Neuron (in vitro differentiated cells): ENCODE data around the gene KIF20B.

ENCODE experiments used
- H2AFZ ChIP-seq: one replicate; pipeline ENCODE4 v1.6.1; 2013; ENCODE audit warnings: low read depth, mild to moderate bottlenecking, inconsistent platforms, low read length, moderate library complexity
- H3K27me3 ChIP-seq: one replicate; pipeline ENCODE4 v1.6.1; 2013; ENCODE audit warnings: low read length; ENCODE audit not compliant: insufficient read depth
- H3K36me3 ChIP-seq: one replicate; pipeline ENCODE4 v1.6.1; 2013; ENCODE audit warnings: low read length; ENCODE audit not compliant: insufficient read depth
- H3K4me1 ChIP-seq: one replicate; pipeline ENCODE4 v1.6.1; 2013; ENCODE audit warnings: low read length; ENCODE audit not compliant: insufficient read depth
- H3K4me3 ChIP-seq: 2 replicates; pipeline ENCODE4 v1.5.1; 2013; ENCODE audit warnings: mild to moderate bottlenecking, low read length, moderate library complexity
- H3K9me3 ChIP-seq: one replicate; pipeline ENCODE4 v1.6.1; 2013; ENCODE audit warnings: low read length

The KIF20B gene, protein sequence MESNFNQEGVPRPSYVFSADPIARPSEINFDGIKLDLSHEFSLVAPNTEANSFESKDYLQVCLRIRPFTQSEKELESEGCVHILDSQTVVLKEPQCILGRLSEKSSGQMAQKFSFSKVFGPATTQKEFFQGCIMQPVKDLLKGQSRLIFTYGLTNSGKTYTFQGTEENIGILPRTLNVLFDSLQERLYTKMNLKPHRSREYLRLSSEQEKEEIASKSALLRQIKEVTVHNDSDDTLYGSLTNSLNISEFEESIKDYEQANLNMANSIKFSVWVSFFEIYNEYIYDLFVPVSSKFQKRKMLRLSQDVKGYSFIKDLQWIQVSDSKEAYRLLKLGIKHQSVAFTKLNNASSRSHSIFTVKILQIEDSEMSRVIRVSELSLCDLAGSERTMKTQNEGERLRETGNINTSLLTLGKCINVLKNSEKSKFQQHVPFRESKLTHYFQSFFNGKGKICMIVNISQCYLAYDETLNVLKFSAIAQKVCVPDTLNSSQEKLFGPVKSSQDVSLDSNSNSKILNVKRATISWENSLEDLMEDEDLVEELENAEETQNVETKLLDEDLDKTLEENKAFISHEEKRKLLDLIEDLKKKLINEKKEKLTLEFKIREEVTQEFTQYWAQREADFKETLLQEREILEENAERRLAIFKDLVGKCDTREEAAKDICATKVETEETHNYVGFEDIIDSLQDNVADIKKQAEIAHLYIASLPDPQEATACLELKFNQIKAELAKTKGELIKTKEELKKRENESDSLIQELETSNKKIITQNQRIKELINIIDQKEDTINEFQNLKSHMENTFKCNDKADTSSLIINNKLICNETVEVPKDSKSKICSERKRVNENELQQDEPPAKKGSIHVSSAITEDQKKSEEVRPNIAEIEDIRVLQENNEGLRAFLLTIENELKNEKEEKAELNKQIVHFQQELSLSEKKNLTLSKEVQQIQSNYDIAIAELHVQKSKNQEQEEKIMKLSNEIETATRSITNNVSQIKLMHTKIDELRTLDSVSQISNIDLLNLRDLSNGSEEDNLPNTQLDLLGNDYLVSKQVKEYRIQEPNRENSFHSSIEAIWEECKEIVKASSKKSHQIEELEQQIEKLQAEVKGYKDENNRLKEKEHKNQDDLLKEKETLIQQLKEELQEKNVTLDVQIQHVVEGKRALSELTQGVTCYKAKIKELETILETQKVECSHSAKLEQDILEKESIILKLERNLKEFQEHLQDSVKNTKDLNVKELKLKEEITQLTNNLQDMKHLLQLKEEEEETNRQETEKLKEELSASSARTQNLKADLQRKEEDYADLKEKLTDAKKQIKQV (N-terminal part only)

DNA sequence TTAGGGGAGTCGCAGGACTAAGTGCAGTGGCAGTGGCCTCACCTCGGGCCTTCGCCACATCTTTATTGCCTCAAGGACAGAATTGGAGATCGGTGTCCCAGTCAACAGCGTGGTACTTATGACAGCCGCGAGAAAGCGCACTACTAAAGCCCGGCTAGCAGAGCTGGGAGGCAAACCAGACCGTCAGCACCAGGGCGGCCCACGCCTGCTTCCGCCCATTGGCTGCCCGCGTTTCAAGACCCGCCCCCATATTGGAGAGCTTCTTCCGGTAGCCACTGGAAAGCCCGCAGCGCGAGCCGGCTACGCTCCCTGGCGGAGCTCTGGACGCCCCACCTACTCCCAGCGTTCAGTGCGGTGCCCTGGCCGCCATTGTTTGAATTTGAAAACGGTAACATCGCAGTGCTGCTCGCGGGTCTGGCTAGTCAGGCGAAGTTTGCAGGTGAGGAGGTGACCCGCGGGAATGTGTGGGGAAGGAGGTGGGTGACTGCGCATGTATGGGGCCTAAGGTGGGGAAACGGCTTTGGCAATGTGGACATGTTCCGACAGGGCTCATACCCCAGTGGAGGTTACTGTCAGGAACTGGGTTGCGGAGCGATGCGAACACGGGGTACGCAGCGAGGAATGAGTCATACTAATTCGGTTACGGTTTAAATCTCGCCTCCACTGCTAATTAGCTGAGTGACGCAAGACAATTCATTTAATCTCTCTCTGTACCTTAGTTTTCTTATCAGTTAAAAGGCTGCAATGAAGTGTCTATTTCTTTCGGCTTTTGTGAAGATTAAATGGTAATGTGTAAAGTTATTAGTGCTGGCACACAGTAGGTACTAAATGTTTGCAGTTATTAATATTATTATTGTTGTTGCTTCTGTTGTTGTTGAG, at the start of gene KIF20B:
KIF20B (plus strand) TSS at position 349 of the 879 bp plus-strand sequence. CDS start 3,705 bp downstream, outside the sequence.
- no peaks in the 10 kb centered on the region for H3K27me3 ChIP-seq
- peak within 1 kb of the TSS; percentile 61 for H3K4me3 ChIP-seq
- H3K9me3 ChIP-seq, result no peaks in the 10 kb centered on the region
- peaks cover 13% of the 10 kb centered on the region for H3K4me1 ChIP-seq
- H3K36me3 ChIP-seq, result no peaks in the 10 kb centered on the region
- peak within 1 kb of the TSS; percentile 57 for H2AFZ ChIP-seq

DNA sequence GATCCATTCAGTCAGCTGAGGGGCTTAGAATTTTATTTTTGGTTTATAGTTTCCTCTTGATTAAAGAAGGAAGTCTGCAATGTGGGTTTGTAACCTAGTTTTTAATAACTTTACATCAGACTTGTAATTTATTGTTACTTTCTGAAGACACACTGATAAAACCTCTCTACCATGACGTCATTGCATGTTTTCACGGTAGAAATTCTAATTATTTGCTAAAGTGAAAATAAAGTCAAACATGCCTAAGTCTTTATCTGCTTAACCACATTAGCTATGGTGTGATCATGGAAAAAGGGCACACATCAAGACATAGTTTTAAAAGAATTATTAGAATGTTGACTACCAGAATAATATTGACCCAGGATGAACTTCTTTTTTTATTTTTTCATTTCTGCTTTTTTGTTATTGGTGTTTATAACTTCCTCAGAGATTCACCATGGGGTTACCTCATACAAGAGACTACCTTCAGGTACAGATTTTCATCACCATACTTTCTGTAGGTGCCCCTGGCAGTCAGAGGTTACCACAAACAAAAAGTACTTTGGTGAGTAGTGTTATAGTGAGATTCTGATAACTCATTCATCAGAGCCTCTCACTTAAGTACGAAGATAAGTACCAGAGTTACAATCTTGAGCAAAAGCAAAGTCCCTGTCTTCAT, 49.3 kb upstream of the KIF20B start:
- no peak overlapping the region for H2AFZ ChIP-seq
- H3K4me1 ChIP-seq, result no peaks in the 10 kb centered on the region
- H3K36me3 ChIP-seq, result no peaks in the 10 kb centered on the region
- H3K9me3 ChIP-seq, result peaks cover 2% of the 10 kb centered on the region
- no peaks in the 10 kb centered on the region for H3K27me3 ChIP-seq
- no peak overlapping the region for H3K4me3 ChIP-seq

DNA sequence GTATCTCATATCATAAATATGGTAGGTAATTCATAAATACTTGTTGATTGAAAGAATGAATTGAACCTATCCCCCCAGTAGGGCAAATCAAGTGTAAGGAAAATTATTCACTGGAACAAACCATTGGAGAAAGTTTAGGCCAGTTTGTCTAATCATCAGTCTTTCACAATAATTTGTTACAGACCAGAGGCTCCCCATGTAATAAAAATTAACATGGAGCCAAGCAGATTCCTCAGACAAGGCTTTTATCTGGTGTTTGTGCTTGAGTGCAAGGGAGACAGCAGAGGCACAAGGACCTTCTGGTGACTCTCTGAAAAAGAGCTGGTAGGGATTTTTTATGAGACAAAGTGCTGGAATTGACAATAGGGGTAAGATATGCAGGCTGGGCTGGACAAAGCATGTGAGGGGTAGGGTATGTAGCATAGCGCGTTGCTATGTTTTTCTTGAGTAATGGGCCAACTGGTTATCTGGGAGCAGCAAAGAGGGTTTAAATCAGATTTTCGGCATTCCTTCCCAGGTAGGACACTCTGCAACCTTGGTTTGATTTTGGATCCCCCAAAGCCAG, 48.5 kb upstream of the KIF20B start:
- Histone ChIP-seq H3K36me3 (no peaks in the 10 kb centered on the region), H3K27me3 (no peaks in the 10 kb centered on the region), H3K4me3 (no peak overlapping the region), H3K4me1 (no peaks in the 10 kb centered on the region), H2AFZ (no peak overlapping the region), H3K9me3 (peaks cover 2% of the 10 kb centered on the region)

DNA sequence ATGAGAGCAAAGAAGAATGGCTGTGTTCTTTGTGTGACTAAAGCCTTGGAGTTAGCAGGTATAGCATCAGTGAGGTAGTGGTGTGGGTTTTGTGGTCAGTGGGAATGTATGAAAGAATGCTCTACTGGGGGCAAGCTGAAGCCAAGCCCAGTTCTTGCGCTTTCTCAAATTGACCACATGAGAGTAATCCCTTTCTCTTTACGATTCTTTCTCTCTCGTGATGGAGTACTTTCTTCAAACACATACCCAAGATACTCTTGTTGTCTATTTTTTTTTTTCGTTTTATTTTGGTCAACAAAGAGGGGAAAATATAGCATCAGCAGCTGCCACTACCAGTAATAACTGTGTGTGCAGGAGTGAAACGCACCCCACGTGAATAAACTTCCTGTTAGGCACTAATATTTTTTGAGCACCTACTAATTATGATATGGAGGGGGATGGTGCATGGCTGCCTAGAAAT, 48.0 kb upstream of the KIF20B start:
- Histone ChIP-seq H3K9me3 (peaks cover 2% of the 10 kb centered on the region), H3K4me1 (no peaks in the 10 kb centered on the region), H2AFZ (no peak overlapping the region), H3K4me3 (no peak overlapping the region), H3K27me3 (no peaks in the 10 kb centered on the region), H3K36me3 (no peaks in the 10 kb centered on the region)

DNA sequence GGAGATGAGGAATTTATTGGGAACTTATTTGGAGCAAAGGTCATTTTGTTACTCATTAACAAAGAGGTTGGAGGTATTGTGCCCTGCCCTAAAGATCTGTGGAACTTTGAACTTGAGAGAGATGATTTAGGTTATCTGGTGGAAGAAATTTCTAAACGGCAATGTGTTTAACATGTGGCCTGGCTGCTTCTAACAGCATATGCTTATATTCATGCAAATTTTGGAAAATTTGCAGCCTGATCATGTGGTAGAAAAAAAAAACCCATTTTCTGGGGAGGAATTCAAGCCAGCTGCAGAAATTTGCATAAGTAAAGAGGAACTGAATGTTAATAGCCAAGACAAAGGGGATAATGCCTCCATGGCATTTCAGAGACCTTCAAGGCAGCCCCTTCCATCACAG, 45.7 kb upstream of the KIF20B start:
- H3K9me3 ChIP-seq, result no peaks in the 10 kb centered on the region
- no peaks in the 10 kb centered on the region for H3K36me3 ChIP-seq

DNA sequence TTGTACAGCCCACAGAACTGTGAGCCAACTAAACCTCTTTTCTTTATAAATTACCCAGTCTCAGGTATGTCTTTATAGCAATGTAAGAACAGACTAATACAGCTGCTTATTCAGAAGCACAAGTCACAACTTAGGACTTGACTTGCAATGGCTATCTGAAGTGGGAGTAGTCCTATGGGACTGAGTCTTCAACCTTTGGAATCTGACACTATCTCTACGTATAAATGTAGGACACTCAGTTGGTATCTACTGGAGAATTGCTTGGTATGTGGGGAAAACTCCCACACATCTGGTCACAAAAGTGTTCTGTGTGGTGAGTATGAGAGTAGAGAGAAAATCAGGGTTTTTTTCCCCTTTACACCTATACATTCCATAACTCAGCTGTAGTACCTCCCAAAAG, 44.1 kb upstream of the KIF20B start:
- Histone ChIP-seq H2AFZ (no peak overlapping the region), H3K36me3 (no peaks in the 10 kb centered on the region), H3K9me3 (no peaks in the 10 kb centered on the region), H3K27me3 (no peaks in the 10 kb centered on the region), H3K4me1 (no peaks in the 10 kb centered on the region), H3K4me3 (no peak overlapping the region)

More for the DNA sequence above, 45.7 kb upstream of the KIF20B start:
- no peaks in the 10 kb centered on the region for H3K4me1 ChIP-seq
- H3K4me3 ChIP-seq, result no peak overlapping the region
- H2AFZ ChIP-seq, result no peak overlapping the region
- no peaks in the 10 kb centered on the region for H3K27me3 ChIP-seq

DNA sequence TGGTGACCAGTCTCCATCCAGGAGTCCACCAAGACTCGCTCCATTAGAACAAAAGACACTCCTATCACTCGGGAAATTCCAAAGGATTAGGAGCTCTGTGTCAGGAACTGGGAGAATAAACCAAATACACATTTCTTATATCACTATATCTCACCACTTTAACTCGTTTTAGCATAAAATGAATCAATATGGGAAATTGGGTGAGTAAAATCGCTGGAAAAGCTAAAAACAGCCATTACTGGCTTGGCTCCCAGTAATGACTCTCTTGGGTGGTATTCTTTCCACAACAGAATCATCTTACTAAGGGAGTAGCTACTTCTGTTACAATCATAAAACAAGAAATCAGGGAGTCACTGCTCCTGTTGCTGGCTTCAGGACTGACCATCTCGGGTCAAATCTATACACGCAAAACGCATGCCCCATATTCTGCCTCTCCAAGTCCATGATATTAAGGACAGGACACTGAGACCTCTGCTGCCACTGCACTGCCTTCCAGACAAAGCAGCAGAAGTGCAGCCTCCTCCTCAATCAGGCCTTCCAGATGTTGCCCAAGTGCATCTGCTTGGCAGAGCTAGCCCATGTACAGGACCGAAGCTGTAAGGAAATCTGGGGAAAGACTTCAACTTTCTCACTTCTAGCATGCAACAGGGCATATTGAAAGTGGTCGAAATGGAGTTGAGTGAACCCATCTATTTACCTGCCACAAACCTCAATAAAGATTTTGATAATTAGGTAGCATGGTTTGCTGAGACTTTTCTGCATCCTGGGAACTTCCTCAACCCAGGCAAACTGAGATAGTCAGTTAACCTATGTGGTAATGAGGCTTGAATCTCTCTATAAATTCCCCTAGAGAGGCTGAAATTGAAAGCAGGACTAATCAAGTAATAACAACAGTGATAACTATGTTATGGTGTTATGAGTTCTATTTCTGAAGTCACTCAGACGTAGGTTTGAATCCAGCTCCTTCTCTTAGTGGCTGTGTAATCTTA, 42.0 kb upstream of the KIF20B start:
- no peak overlapping the region for H3K4me3 ChIP-seq
- H3K4me1 ChIP-seq, result no peaks in the 10 kb centered on the region
- H2AFZ ChIP-seq, result no peak overlapping the region
- H3K36me3 ChIP-seq, result no peaks in the 10 kb centered on the region
- H3K9me3 ChIP-seq, result no peaks in the 10 kb centered on the region
- H3K27me3 ChIP-seq, result no peaks in the 10 kb centered on the region

DNA sequence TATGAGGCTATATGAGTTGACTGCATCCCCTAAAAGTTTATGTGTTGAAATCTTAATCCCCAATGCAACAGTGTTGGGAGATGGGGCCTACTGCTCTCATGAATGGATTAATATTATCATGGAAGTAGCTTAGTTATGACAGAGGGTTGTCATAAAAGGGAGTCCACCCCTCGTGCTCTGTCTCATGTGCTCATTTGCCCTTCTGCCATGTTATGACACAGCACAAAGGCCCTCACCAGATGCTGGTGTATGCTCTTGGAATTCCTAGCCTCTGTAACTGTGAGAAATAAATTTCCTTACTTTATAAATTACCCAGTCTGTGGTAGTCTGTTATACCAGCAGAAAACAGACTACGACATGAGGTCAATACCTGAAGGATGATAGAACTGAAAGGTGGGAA, 38.8 kb upstream of the KIF20B start:
- Histone ChIP-seq H3K4me3 (no peak overlapping the region), H3K27me3 (no peaks in the 10 kb centered on the region), H3K36me3 (no peaks in the 10 kb centered on the region), H2AFZ (no peak overlapping the region), H3K4me1 (no peaks in the 10 kb centered on the region), H3K9me3 (no peaks in the 10 kb centered on the region)

DNA sequence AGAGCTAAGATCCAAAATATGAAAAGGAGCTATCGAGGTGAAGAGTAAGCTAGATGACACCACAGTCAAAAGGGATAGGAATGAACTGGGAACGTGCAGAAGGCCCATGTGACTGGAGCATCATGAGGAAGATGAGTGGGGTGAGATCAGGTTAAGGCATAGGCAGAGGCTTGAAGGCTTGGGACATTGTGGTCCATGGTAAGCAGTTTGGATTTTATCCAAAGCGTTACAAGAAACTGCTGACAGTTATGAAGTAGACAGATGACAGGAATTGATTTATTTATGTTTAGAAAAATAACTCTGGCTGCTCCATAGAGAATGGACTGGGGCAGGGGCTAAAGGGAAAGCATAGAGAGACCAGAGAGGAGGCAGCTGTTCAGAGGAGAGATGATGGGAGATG, 38.2 kb upstream of the KIF20B start:
- H3K4me3 ChIP-seq, result no peak overlapping the region

DNA sequence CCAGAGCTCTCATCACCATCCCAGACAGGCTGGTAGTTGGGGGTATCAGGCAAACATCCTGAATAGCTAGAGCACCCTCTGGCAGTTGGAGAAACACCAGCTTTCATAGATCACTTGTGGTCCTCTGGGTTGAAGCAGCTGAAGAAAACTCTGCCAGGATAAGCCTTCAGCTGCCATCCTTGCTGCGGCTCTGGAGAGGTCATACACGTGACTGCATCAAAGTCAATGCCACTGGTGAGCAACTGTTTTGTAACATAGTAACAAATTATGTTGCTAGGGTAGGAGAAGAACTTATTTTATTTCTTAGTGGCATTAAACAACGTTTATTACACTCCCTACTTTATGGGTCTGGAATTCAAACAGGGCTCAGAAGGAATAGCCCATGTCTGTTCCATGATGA, 37.2 kb upstream of the KIF20B start:
- H3K36me3 ChIP-seq, result no peaks in the 10 kb centered on the region
- H3K27me3 ChIP-seq, result no peaks in the 10 kb centered on the region
- no peak overlapping the region for H2AFZ ChIP-seq
- H3K4me3 ChIP-seq, result no peak overlapping the region
- no peaks in the 10 kb centered on the region for H3K9me3 ChIP-seq
- H3K4me1 ChIP-seq, result no peaks in the 10 kb centered on the region

More for the DNA sequence above, 38.2 kb upstream of the KIF20B start:
- H3K4me1 ChIP-seq, result no peaks in the 10 kb centered on the region
- no peaks in the 10 kb centered on the region for H3K27me3 ChIP-seq
- H2AFZ ChIP-seq, result no peak overlapping the region
- no peaks in the 10 kb centered on the region for H3K9me3 ChIP-seq
- no peaks in the 10 kb centered on the region for H3K36me3 ChIP-seq

DNA sequence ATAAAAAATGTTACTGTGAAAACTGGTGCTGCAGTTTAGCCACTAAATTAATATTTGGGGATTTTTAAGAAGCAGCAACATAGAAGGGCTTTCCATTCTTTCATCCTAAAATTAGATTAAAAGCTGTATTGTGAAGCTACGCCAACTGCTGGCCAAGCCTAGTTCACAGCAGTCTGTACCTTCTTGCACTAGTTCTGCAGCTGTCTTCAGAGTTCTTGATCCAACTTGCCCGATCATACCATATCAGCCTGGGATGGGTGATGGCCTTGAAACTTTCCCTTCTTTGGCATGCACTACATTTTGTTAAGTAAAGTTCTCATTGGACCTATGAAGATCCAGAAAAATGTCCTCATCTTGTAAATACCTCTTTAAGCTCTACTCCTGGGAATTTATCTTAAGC, 36.1 kb upstream of the KIF20B start:
- Histone ChIP-seq H3K36me3 (no peaks in the 10 kb centered on the region), H3K4me1 (no peaks in the 10 kb centered on the region), H3K27me3 (no peaks in the 10 kb centered on the region), H2AFZ (no peak overlapping the region), H3K9me3 (no peaks in the 10 kb centered on the region), H3K4me3 (no peak overlapping the region)
